IPS DF 6.9 (cell line): ENCODE measurements around the gene MB21D2.

Source experiments
- DNase-seq: peaks from one replicate; pipeline ENCODE4 v3.0.0-alpha.2; 2013; ENCODE audit warnings: low read depth, low spot score
- H3K27ac ChIP-seq: one replicate; pipeline ENCODE4 v1.5.1; 2013; ENCODE audit warnings: low read length, control low read depth
- H3K27me3 ChIP-seq: 2 replicates; pipeline ENCODE4 v1.6.1; 2013; ENCODE audit warnings: mild to moderate bottlenecking, low read length; ENCODE audit not compliant: control insufficient read depth, insufficient read depth
- H3K36me3 ChIP-seq: 2 replicates; pipeline ENCODE4 v1.6.1; 2013; ENCODE audit warnings: low read length; ENCODE audit not compliant: control insufficient read depth, insufficient read depth
- H3K4me1 ChIP-seq: 2 replicates; pipeline ENCODE4 v1.6.1; 2013; ENCODE audit warnings: low read length; ENCODE audit not compliant: control insufficient read depth, insufficient read depth
- H3K4me3 ChIP-seq: 2 replicates; pipeline ENCODE4 v1.5.1; 2013; ENCODE audit warnings: mild to moderate bottlenecking, low read length
- H3K9me3 ChIP-seq: 2 replicates; pipeline ENCODE4 v1.6.1; 2013; ENCODE audit warnings: low read length, inconsistent platforms; ENCODE audit not compliant: control insufficient read depth, insufficient read depth
- WGBS: extraction: QIAGEN DNeasy Blood & Tissue Kit; methylation state at CpG from one replicate; pipeline ENCODE4 v1.1.7; 2013; ENCODE audit warnings: mixed read lengths, missing lambda C conversion rate; ENCODE audit not compliant: insufficient read length, insufficient coverage; 5-methylcytosine and 5-hydroxymethylcytosine counted together

MB21D2 gene

DNA sequence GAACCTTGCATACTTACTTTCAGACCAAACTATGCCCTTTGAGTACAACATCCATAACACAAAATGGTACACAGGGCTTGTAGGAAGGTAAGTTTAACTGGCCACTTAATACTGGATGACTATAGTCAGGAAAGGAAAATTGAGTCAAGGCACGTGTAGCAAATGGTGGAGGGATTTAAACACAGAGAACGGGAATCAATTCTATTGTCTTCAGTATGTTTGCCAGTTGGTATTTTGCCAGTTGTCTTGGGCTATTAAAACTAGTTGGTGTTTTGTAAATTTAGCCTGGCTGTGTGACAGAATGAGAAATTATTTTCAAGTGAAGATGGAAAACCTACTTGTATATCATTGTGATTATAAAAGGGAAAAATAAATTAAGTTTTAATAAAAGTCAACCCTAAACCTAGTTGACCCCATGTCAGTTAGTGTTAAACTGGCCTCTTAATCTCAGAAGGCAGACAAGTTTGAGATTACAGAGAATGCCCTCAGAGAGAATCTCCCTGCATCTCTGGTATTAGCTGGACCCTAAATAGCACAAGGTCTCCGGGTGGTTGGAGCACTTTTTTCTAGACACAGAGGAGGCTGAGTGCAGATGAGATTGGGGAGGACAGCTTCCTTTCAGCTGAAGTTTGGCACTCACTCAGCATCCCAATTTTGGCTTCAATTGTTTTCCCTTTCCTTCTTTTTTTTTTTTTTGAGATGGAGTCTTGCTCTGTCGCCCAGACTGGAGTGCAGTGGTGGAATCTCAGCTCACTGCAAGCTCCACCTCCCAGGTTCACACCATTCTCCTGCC, 91.2 kb downstream of the MB21D2 start:
- H3K27ac ChIP-seq: no peak overlapping the region
- no peaks in the 10 kb centered on the region for H3K4me1 ChIP-seq
- no peak overlapping the region for H3K4me3 ChIP-seq
- H3K9me3 ChIP-seq: no peaks in the 10 kb centered on the region
- no peaks in the 10 kb centered on the region for H3K27me3 ChIP-seq
- H3K36me3 ChIP-seq: no peaks in the 10 kb centered on the region
- DNase-seq: no peak
- no CpG with 5 or more reads among the region's 4 CpGs for WGBS

DNA sequence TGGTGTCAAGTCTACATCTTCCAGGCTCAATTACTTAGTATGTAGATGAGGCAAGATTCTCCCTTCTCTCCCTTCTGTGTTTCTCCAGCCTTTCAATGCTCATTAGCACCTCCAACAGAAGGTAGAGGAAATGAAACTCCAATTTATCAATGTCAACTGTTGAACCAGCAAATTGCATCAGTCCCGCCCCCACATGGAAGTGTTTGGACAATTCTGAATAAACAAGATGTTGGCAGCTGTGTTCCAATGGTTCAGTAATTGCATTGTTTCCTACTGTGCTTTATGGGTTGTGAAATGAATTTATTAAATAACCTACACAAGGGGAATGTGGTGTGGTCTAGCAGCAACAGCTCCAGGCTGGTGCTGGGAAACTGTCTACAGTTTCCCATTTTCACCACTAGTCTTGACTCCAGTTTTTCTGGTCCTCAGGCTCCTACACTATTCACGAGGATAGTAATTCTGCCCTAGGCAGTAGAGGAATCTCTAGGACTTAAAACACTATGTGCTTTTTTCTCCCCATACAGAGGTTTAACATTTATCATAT, 91.9 kb downstream of the MB21D2 start:
- no peak for DNase-seq
- Histone ChIP-seq H3K9me3 (no peaks in the 10 kb centered on the region), H3K27me3 (no peaks in the 10 kb centered on the region), H3K36me3 (no peaks in the 10 kb centered on the region), H3K27ac (no peak overlapping the region), H3K4me1 (no peaks in the 10 kb centered on the region), H3K4me3 (no peak overlapping the region)
- WGBS: no CpG with 5 or more reads among the region's 2 CpGs

DNA sequence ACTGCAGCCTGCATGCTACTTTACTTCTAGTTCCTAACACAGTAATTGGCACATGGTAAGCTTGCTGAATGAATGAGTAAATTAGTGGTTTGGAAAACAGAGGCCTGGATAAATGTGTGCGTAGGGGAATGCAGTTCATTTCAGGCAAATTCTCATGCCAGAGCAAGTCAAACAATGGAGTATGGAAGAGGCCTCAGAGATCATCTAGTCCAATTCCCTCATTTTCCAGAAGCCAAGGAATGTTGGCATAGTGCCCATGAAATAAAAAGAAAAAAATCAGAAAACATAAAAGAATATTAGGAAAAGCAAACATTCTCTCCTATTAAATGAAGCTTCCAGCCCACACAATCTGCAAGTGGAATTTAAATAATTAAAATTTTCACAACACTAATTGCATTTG, 92.4 kb downstream of the MB21D2 start:
- Histone ChIP-seq H3K4me1 (no peaks in the 10 kb centered on the region), H3K9me3 (no peaks in the 10 kb centered on the region), H3K27me3 (no peaks in the 10 kb centered on the region), H3K4me3 (no peak overlapping the region), H3K27ac (no peak overlapping the region), H3K36me3 (no peaks in the 10 kb centered on the region)
- DNase-seq: no peak
- no CpG with 5 or more reads among the region's 1 CpG for whole genome bisulfite sequencing

DNA sequence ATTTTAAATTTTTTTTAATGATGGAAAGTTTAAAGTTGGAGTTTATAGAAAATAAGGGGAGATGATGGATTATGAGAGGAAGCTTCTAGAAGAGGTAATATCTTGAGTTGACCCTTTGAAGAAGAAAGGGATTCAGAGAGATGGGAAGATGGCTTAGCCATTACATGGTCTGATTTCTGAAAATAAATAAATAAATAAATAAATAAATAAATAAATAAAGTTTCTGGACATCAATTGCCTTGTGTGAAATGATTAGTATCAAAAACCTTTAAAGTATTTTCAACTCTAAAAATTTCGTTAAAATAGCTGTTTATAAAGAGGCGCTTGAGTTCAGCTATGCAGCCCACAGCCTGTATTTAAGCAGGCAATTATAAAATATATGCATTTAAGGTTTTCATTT, 93.3 kb downstream of the MB21D2 start:
- DNase-seq: no peak
- Histone ChIP-seq H3K36me3 (no peaks in the 10 kb centered on the region), H3K27ac (no peak overlapping the region), H3K4me3 (no peak overlapping the region), H3K4me1 (peaks cover 1% of the 10 kb centered on the region), H3K27me3 (no peaks in the 10 kb centered on the region), H3K9me3 (no peaks in the 10 kb centered on the region)
- no CpG with 5 or more reads among the region's 2 CpGs for WGBS

DNA sequence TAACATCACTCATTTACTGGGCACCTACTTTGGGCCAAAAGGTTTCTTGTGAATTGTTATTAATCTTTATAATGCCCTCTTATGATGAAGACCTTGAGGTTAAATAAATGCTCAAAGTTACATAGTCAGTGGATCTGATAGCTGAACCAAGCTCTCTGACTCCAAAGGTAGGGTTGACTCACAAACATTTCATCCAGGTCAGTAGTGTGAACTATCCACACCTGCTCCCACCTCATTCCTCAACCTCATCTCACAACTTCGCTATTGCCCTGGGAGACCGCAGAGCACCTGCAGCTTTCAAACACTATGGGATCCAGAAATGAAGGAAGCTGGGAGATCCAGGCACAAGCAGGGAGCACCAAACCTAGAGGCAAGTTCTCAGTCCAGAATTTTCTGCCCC, 96.5 kb downstream of the MB21D2 start:
- H3K27me3 ChIP-seq: no peaks in the 10 kb centered on the region
- DNase-seq: no peak
- H3K9me3 ChIP-seq: no peaks in the 10 kb centered on the region
- no peak overlapping the region for H3K27ac ChIP-seq
- no peaks in the 10 kb centered on the region for H3K36me3 ChIP-seq
- H3K4me3 ChIP-seq: no peak overlapping the region
- WGBS: no CpG with 5 or more reads among the region's 2 CpGs
- H3K4me1 ChIP-seq: peaks cover 3% of the 10 kb centered on the region

DNA sequence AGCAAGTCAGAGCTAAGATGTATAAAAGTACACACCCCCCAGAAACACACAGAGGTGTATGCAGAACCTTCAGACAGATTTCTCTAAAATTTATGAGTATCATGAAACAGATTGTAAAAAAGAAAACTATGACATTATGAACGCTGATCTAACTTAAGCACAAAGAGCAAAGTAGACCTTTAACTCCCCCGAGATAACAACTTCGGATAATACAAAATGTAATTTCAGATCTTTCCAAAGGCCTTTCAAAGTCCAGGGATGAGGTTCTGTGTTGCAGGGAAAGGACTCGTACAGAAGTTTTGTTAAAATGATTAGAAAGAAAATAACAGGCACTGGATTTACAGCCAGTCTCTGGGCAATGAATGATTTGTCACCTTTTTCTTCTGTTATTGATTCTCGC, 97.5 kb downstream of the MB21D2 start:
- no peak for DNase-seq
- no peaks in the 10 kb centered on the region for H3K27me3 ChIP-seq
- H3K27ac ChIP-seq: no peak overlapping the region
- H3K9me3 ChIP-seq: no peaks in the 10 kb centered on the region
- H3K4me3 ChIP-seq: no peak overlapping the region
- no CpG with 5 or more reads among the region's 5 CpGs for WGBS
- no peaks in the 10 kb centered on the region for H3K36me3 ChIP-seq
- H3K4me1 ChIP-seq: peaks cover 3% of the 10 kb centered on the region

DNA sequence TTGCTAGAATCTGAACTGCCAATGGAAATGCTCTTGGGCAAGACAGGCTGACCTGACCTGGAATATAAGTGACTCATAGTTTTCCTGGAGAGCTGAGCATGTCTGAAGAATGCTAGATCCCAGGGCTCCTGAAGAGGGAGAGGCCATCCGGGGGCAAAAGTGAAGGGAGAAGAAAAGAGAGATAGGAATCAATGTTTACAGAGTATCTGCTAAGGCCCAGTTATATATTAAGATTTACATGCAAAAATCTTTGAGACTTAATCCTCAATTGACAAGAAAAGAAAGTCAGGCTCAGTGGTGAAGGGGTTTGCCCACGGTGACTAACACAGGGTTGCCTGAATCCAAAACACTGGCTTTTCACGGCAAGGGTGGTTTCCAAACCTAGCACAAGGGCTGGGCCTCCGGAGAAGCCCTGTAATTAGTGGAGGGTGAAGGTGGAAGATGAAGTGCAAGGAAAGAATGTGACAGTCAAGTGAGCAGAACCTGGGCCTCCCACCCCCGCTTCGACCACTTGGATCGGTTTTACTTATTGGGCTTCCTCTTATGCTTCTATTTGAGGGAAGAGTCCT, 98.6 kb downstream of the MB21D2 start:
- WGBS: no CpG with 5 or more reads among the region's 7 CpGs
- no peaks in the 10 kb centered on the region for H3K27me3 ChIP-seq
- no peaks in the 10 kb centered on the region for H3K36me3 ChIP-seq
- H3K27ac ChIP-seq: no peak overlapping the region
- no peak overlapping the region for H3K4me3 ChIP-seq
- no peaks in the 10 kb centered on the region for H3K9me3 ChIP-seq
- no peak for DNase-seq
- peaks cover 3% of the 10 kb centered on the region for H3K4me1 ChIP-seq

DNA sequence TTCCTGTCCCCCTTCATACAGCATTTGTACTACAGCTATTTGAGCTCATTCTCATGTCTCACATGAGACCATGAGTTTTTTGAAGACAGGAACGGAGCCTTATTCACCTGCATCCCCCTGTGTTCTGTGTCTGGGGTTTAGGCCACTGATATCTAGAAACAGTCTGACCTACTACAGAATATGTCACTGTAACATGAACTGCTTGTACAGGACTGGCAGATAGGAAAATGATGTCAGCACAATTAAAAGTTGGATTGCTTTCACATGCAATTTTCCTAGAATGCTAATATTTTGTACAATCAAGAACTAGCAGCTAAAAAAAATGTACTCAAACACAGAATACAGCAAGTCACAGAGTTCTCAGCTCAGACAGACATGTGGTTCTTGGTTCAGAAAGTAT, 99.5 kb downstream of the MB21D2 start:
- WGBS: no CpG with 5 or more reads among the region's 1 CpG
- H3K36me3 ChIP-seq: no peaks in the 10 kb centered on the region
- no peaks in the 10 kb centered on the region for H3K9me3 ChIP-seq
- no peak overlapping the region for H3K4me3 ChIP-seq
- H3K4me1 ChIP-seq: peaks cover 3% of the 10 kb centered on the region
- H3K27ac ChIP-seq: no peak overlapping the region
- no peaks in the 10 kb centered on the region for H3K27me3 ChIP-seq
- DNase-seq: no peak

DNA sequence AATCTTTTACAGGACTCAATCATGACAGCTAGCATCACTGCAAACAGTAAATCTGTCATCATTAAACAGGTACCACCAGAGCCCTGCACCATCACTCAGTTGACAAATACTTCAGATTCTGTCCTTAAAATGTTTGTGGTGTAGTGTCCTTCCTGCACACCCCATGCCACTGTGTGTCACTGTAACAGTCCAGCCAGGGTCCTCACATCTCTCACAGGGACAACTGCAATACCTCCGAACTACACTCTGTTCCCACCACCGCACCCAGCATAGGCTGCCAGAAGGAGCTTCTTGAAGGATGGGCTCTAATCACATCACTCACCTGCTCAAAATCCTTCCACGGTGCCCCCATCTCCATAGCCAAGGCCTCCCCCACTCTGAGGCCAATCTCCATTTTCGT, 100.2 kb downstream of the MB21D2 start:
- no peak for DNase-seq
- Histone ChIP-seq H3K36me3 (no peaks in the 10 kb centered on the region), H3K9me3 (no peaks in the 10 kb centered on the region), H3K4me1 (peaks cover 3% of the 10 kb centered on the region), H3K27ac (no peak overlapping the region), H3K4me3 (no peak overlapping the region), H3K27me3 (no peaks in the 10 kb centered on the region)
- WGBS: no CpG with 5 or more reads among the region's 4 CpGs

DNA sequence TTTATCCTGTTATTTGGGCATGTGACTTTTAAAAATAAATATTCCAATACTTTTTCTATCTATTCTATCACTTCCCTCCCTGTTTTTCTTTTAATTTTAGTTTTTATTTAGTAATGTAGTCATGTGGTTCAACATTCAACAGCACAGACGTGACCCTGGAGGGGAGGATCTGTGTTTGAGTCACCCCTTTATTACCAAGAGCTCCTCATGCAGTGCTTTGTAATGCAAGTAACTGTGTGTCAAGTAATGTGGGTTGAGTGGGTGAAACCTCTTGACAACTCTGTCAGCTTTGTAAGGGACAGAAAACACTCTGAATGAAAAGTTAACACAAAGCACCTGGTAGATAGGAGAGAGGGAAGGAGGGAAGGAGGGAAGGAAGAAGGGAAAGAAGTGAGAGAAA, 100.6 kb downstream of the MB21D2 start:
- Histone ChIP-seq H3K9me3 (no peaks in the 10 kb centered on the region), H3K4me1 (peaks cover 3% of the 10 kb centered on the region), H3K27ac (no peak overlapping the region), H3K4me3 (no peak overlapping the region), H3K27me3 (no peaks in the 10 kb centered on the region), H3K36me3 (no peaks in the 10 kb centered on the region)
- no CpG with 5 or more reads among the region's 1 CpG for WGBS
- no peak for DNase-seq

DNA sequence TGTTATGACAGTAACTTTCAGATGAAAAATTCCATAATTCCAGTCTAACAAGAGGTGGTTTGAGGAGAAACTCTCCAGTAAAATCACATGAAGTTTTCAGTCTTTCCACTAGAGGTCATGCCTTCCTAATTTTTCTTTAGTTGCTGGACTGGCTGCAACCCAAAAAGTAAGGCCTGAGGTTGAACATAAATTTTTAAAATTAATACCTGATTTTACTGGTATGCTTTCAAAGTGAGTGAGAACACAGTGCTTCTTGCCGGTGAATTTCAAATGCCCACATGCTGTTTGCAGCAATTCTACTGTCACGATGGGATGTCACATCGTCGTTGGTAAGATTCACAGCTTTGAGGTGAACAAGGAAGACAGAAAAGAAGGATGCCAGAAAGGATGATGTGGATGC, 101.3 kb downstream of the MB21D2 start:
- Histone ChIP-seq H3K27ac (no peak overlapping the region), H3K27me3 (no peaks in the 10 kb centered on the region), H3K4me3 (no peak overlapping the region), H3K4me1 (peaks cover 3% of the 10 kb centered on the region), H3K9me3 (no peaks in the 10 kb centered on the region), H3K36me3 (no peaks in the 10 kb centered on the region)
- WGBS: no CpG with 5 or more reads among the region's 4 CpGs
- DNase-seq: no peak
